ENCODE measurements around the gene YTHDF1.

YTHDF1 gene

DNA sequence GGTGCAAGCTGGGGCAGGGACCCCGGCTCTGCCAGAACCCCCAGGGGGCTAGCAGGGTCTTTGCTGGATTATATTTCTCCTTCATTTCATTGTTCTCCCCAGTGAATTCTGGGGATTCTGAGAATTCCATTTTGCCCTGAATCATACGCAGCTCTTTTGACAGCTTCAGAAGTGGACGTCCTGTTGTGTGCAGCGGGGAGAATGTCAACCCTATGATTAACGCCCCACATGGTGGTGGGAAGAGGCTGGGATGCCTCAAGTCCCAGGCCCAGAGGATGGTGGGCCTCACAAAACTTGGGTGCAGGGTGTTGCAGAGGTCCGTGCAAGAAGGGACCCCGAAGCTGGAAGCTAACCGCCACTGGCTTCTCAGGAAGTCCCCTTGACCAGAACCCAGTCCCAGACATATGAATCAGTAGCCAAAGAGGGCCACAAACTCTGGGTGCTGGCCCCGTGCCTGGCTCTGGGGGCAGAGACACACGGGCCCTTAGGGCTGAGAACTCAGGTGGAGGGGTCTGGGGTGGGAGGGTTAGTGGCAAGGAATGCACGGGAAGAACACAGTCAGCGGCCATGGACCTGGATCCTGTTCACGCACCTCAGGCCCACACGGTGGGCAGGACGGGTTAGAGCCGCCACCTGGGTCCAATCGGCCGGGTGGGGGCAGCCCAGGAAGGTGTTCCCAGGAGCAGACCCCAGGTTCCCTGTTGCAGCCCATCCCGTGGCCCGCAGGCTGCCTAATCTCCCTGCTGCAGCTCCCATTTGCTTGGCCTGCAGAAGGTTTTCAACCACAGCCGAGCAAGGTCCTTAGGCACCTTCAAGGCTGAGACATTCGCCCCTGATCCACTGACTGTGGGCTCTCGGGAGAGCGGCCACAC, 51.2 kb downstream of the YTHDF1 start:
- Histone ChIP-seq H3K4me3 (peak overlapping the region in 3 of 10 experiments; percentile 49 to 60 (median 57); a peak in 6 of 20 replicates), H3K4me2 (peak overlapping the region; percentile 54 to 99 (median 87)), H3K9ac (peak overlapping the region in 4 of 11 experiments; percentile 58 to 74 (median 62); a peak in 9 of 22 replicates), H3K4me1 (peaks cover 45 to 98% (median 97%) of the 10 kb centered on the region in 10 experiments), H3K27me3 (peaks cover 0 to 34% (median 0%) of the 10 kb centered on the region in 11 experiments; a peak in 7 of 22 replicates), H3K27ac (peak overlapping the region in 5 of 11 experiments; percentile 9 to 54 (median 33); a peak in 6 of 22 replicates), H3K9me3 (replicated peaks in 1 of 11) (no peaks in the 10 kb centered on the region), H4K20me1 (peaks cover 0 to 44% (median 0%) of the 10 kb centered on the region in 11 experiments; a peak in 5 of 22 replicates), H3K36me3 (no peaks in the 10 kb centered on the region)
- TF ChIP-seq Cebpa-rat (IDR thresholded peaks at IDR 0.05) = no peak

- peak overlapping the region; percentile 54 to 99 (median 87) for H3K4me2 ChIP-seq
- peaks cover 0 to 34% (median 0%) of the 10 kb centered on the region in 11 experiments; a peak in 7 of 22 replicates for H3K27me3 ChIP-seq
- peaks cover 0 to 1% (median 0%) of the 10 kb centered on the region in 11 experiments; a peak in 2 of 22 replicates for H3K9me3 ChIP-seq (replicated peaks in 1 of 11)
- H3K4me1 ChIP-seq = peaks cover 45 to 98% (median 92%) of the 10 kb centered on the region in 10 experiments
- H3K27ac ChIP-seq = peak overlapping the region in 5 of 11 experiments; percentile 20 to 61 (median 47); a peak in 8 of 22 replicates
- peaks cover 0 to 36% (median 0%) of the 10 kb centered on the region in 11 experiments; a peak in 4 of 22 replicates for H4K20me1 ChIP-seq
- no peaks in the 10 kb centered on the region for H3K36me3 ChIP-seq
- H3K9ac ChIP-seq = peak overlapping the region in 5 of 11 experiments; percentile 16 to 74 (median 60); a peak in 10 of 22 replicates
- TF ChIP-seq Cebpa-rat (IDR thresholded peaks at IDR 0.05) = no peak
- H3K4me3 ChIP-seq = peak overlapping the region in 5 of 10 experiments; percentile 2 to 60 (median 49); a peak in 7 of 20 replicates
These were observed 52.1 kb downstream of the YTHDF1 start for GRCh38 chr20:63163596-63164483.

GRCh38 chr20:63163171-63163570, 52.8 kb downstream of the YTHDF1 start:
- Histone ChIP-seq H4K20me1 (peaks cover 0 to 31% (median 0%) of the 10 kb centered on the region in 11 experiments; a peak in 4 of 22 replicates), H3K9ac (peak overlapping the region in 4 of 11 experiments; percentile 58 to 74 (median 62); a peak in 6 of 22 replicates), H3K36me3 (no peaks in the 10 kb centered on the region), H3K4me3 (peak overlapping the region in 4 of 10 experiments; percentile 29 to 60 (median 53); a peak in 7 of 20 replicates), H3K27me3 (peaks cover 0 to 34% (median 0%) of the 10 kb centered on the region in 11 experiments; a peak in 7 of 22 replicates), H3K4me2 (peak overlapping the region; percentile 54 to 99 (median 87)), H3K27ac (peak overlapping the region in 4 of 11 experiments; percentile 33 to 61 (median 50); a peak in 7 of 22 replicates), H3K9me3 (replicated peaks in 1 of 11) (peaks cover 0 to 6% (median 0%) of the 10 kb centered on the region in 11 experiments; a peak in 2 of 22 replicates), H3K4me1 (peaks cover 45 to 97% (median 86%) of the 10 kb centered on the region in 10 experiments)
- TF ChIP-seq Cebpa-rat (IDR thresholded peaks at IDR 0.05) = no peak

DNA sequence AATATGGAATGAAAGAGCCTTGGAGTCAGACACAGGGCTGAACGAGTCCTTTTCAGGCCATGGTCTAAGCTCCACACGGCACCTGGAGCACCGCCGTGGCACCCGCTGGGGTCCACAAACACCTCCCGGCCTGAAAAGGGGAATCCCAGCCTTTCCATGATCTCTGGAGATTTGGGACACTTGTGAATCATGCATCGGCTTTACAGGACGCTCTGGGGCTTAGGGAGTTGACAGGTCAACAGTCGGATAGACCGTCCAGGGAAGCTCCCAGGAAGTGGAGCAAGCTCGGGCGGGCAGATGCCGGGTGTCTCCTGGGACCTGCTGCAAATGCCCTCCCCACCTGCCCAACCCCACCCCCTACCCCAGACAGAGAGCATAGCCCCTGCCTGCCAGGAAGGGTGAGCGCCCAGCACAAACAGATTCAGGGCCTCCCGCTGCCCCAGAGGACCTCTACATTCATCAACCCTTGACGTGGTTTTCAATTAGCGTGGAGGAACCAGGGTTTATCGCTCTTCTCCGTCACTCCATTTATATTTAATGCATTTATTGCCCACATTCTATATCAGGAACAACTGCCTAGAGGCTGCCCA, 53.6 kb downstream of the YTHDF1 start:
- peak overlapping the region in 4 of 11 experiments; percentile 46 to 61 (median 50); a peak in 7 of 22 replicates for H3K27ac ChIP-seq
- H3K27me3 ChIP-seq = peaks cover 0 to 37% (median 0%) of the 10 kb centered on the region in 11 experiments; a peak in 7 of 22 replicates
- peak overlapping the region in 4 of 11 experiments; percentile 1 to 74 (median 62); a peak in 6 of 22 replicates for H3K9ac ChIP-seq
- no peak for TF ChIP-seq Cebpa-rat (IDR thresholded peaks at IDR 0.05)
- H3K4me2 ChIP-seq = peak overlapping the region; percentile 54 to 99 (median 87)
- H3K36me3 ChIP-seq = no peaks in the 10 kb centered on the region
- peaks cover 0 to 6% (median 0%) of the 10 kb centered on the region in 11 experiments; a peak in 2 of 22 replicates for H3K9me3 ChIP-seq (replicated peaks in 1 of 11)
- H3K4me1 ChIP-seq = peaks cover 47 to 96% (median 85%) of the 10 kb centered on the region in 10 experiments
- peak overlapping the region in 4 of 10 experiments; percentile 26 to 60 (median 53); a peak in 5 of 20 replicates for H3K4me3 ChIP-seq
- H4K20me1 ChIP-seq = peaks cover 0 to 31% (median 0%) of the 10 kb centered on the region in 11 experiments; a peak in 4 of 22 replicates

DNA sequence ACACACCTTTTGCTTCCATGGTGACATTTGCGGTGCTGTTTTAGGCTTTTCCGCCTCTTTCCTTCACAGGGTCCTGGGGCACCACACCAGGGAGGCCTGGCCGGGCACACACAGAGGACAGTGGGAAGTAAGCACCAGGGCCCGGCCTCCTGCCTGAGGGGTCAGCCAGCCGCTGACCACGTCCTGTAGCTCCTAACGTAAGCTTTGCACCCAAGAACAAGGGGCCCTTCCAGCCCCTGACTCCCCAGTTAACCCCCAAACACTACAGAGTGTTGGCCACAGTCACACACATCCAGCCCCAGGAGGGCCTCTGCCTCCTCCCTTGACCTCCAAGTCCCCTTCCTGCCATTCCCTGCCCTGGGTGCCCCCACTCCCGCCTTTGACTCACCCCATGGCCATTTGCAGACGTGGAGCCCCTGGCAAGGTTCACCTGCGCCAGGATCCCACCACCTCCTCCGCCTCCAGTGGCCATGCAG, 54.7 kb downstream of the YTHDF1 start:
- Histone ChIP-seq H3K36me3 (no peaks in the 10 kb centered on the region), H3K9ac (peak overlapping the region in 3 of 11 experiments; percentile 30 to 74 (median 54); a peak in 5 of 22 replicates), H3K4me3 (no peak overlapping the region; a peak in 1 of 20 replicates), H3K9me3 (replicated peaks in 1 of 11) (peaks cover 0 to 6% (median 0%) of the 10 kb centered on the region in 11 experiments; a peak in 2 of 22 replicates), H3K4me1 (peaks cover 55 to 97% (median 85%) of the 10 kb centered on the region in 10 experiments), H4K20me1 (peaks cover 0 to 26% (median 0%) of the 10 kb centered on the region in 11 experiments; a peak in 5 of 22 replicates), H3K27me3 (peaks cover 0 to 44% (median 0%) of the 10 kb centered on the region in 11 experiments; a peak in 7 of 22 replicates), H3K27ac (peak overlapping the region in 3 of 11 experiments; percentile 37 to 54 (median 46); a peak in 4 of 22 replicates), H3K4me2 (peak overlapping the region in 9 of 11 experiments; percentile 54 to 99 (median 89); a peak in 18 of 22 replicates)
- TF ChIP-seq Cebpa-rat (IDR thresholded peaks at IDR 0.05) = no peak

DNA sequence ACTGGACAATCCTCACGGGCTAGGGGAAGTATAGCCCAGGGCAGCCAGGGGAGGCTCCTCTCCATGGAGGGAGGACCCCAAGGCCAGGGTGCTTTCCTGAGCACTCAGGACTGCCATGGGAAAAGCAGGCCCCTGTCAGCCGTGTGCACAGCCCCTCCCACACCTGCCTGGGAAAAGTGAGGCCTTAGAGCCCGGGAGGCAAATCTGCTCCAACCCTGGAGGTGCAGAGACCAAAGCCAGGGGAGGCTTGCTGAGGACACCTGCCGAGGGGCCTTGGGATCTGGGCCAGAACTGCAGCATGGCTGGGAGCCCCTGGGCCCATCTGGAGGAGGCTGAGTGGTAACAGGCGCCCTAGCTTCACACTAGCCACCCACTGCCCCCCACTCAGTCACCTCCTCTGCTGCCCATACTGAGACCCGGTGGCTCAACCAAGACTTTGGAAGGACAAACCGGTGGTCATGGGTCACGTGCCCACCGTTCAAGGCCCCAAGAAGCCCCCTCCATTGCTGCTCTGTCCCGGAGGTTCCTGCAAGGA, 55.2 kb downstream of the YTHDF1 start:
- peaks cover 60 to 97% (median 85%) of the 10 kb centered on the region in 10 experiments for H3K4me1 ChIP-seq
- H3K27ac ChIP-seq = peak overlapping the region in 4 of 11 experiments; percentile 37 to 54 (median 50); a peak in 6 of 22 replicates
- no peak overlapping the region; a peak in 1 of 20 replicates for H3K4me3 ChIP-seq
- no peak for TF ChIP-seq Cebpa-rat (IDR thresholded peaks at IDR 0.05)
- H3K9ac ChIP-seq = peak overlapping the region in 3 of 11 experiments; percentile 30 to 74 (median 54); a peak in 3 of 22 replicates
- H3K36me3 ChIP-seq = no peaks in the 10 kb centered on the region
- H3K27me3 ChIP-seq = peaks cover 0 to 45% (median 0%) of the 10 kb centered on the region in 11 experiments; a peak in 7 of 22 replicates
- peak overlapping the region in 9 of 11 experiments; percentile 54 to 99 (median 89); a peak in 17 of 22 replicates for H3K4me2 ChIP-seq
- H3K9me3 ChIP-seq (replicated peaks in 1 of 11) = peaks cover 0 to 6% (median 0%) of the 10 kb centered on the region in 11 experiments; a peak in 2 of 22 replicates
- peaks cover 0 to 30% (median 0%) of the 10 kb centered on the region in 11 experiments; a peak in 5 of 22 replicates for H4K20me1 ChIP-seq

Measured in BLaER1 treated with 17β-estradiol and CSF1 and Interleukin-3, amounts not matched to agents 10 nM and 100 nM (cell line).